Adrenal gland (tissue), 12 donors: Measurements from ENCODE around the gene LRRC8E. TPM values are rescaled to one million over a fixed set of nuclear protein-coding genes. Genes with fewer than 3 reads are reported as not detected.
A peak's percentile ranks its signal among the peaks of the same experiment; 100 is the strongest.

Experiments used
- DNase-seq, 7 donors: peaks; one replicate each; pipeline ENCODE4 v3.0.0-alpha.2; 2019 to 2020
- H3K27ac ChIP-seq, 5 donors: fragments of 200-600 bp; sonication (generic) in 4 of 5; 1 replicate in 3 of 5; 2 replicates in 2 of 5; pipeline versions ENCODE4 v1.5.1 to v1.8.0; 2016 to 2020; ENCODE audit warnings: mild to moderate bottlenecking in 1 of 5
- H3K27me3 ChIP-seq: fragments of 200-600 bp; 2 replicates; pipeline ENCODE4 v1.8.0; 2021
- H3K36me3 ChIP-seq, 2 donors: fragments of 200-600 bp; replicated peaks in 1 of 2; 1 replicate in 1 of 2; 2 replicates in 1 of 2; pipeline versions ENCODE4 v1.5.1 to v1.8.0; 2018 to 2022
- H3K4me1 ChIP-seq, 2 donors: fragments of 200-600 bp; replicated peaks in 1 of 2; 1 replicate in 1 of 2; 2 replicates in 1 of 2; pipeline versions ENCODE4 v1.5.1 to v1.8.0; 2018 to 2021
- H3K4me3 ChIP-seq, 4 donors: fragments of 200-600 bp; sonication (generic) in 3 of 4; one replicate each; pipeline ENCODE4 v1.5.1; 2016 to 2018
- H3K9me3 ChIP-seq, 3 donors: fragments of 200-600 bp; sonication (generic) in 1 of 3; replicated peaks in 1 of 3; 1 replicate in 2 of 3; 2 replicates in 1 of 3; pipeline versions ENCODE4 v1.5.1 to v1.8.0; 2016 to 2021
- CTCF ChIP-seq, 6 experiments: fragments of 450-650 bp in 4 of 6; fragments of 200-600 bp in 2 of 6; sonication (generic) in 1 of 6; IDR thresholded peaks; 1 replicate in 5 of 6; 2 replicates in 1 of 6; pipeline versions ENCODE4 v1.5.1 to v1.8.0; 2016 to 2021; ENCODE audit warnings: antibody characterized with exemption in 6 of 6, mild to moderate bottlenecking in 2 of 6, moderate library complexity in 1 of 6
- POLR2A ChIP-seq, 2 donors: fragments of 450-650 bp; IDR thresholded peaks; one replicate each; pipeline ENCODE4 v1.6.1; 2017; ENCODE audit warnings: antibody characterized with exemption in 2 of 2, mild to moderate bottlenecking in 2 of 2, moderate library complexity in 1 of 2
- WGBS, 4 donors: extraction: QIAGEN DNeasy Blood & Tissue Kit in 2 of 4; methylation state at CpG; one replicate each; pipeline versions ENCODE4 v1.1.5 to v1.1.7; 2013 to 2017; 5-methylcytosine and 5-hydroxymethylcytosine counted together
- intact Hi-C, 2 donors: fragments of 100-400 bp; cut with DNase I; formaldehyde crosslinking; loops; one replicate each; pipeline versions ENCODE4 v1.14.1 to v1.15.0; 2022 to 2023
- polyA plus RNA-seq, 3 donors: library from polyadenylated mRNA; stranded (reverse); fragments of 200-250 nt in 2 of 3; fragments of 350-450 nt in 1 of 3; fragmentation: Illumina TruSeq in 1 of 3; extraction: RNeasy Lipid Tissue Mini Kit (QIAGEN cat#74804) in 1 of 3; gene quantifications; one replicate each; pipeline ENCODE4 v1.2.3, GENCODE V29; 2013 to 2014
- total RNA-seq, 9 donors: library from RNA; depleted of rRNA in 4 of 9; stranded (reverse); fragments of >200 nt in 4 of 9; fragments of 120-200 nt in 1 of 9; fragmentation: NEBNext Ultra II Directional in 1 of 9; extraction: Animal tissue kit (Norgen Biotek cat#: 25700) in 1 of 9; gene quantifications; one replicate each; pipeline versions ENCODE4 v1.1.0 to v1.2.4, GENCODE V29; 2013 to 2023
- donor health status: healthy with polysubstance abuse.
- donor health status: Bipolar disorder and iron deficiency.
- donor health status: DM: yes; HTN: yes; CAD: no.
- donor health status: DM: no; HTN: no; CAD: no.
- donor health status: DM: no; HTN: no; CAD: no.
- donor health status: DM: yes; HTN: yes; CAD: no.

Gene LRRC8E
- total and polyA plus RNA-seq, 12 donors: 0.67 to 22.9 (median 11.2) TPM

- Histone ChIP-seq H3K27ac (peak overlapping the region in 1 of 5 donors; percentile 77), H3K9me3 (no peaks in the 10 kb centered on the region), H3K4me3 (peak overlapping the region in 1 of 4 donors; percentile 39), H3K4me1 (peaks cover 9 to 11% of the 10 kb centered on the region in 2 donors), H3K27me3 (no peaks in the 10 kb centered on the region), H3K36me3 (no peaks in the 10 kb centered on the region)
- no peak for TF ChIP-seq POLR2A (IDR thresholded peaks at IDR 0.05)
- TF ChIP-seq CTCF (IDR thresholded peaks at IDR 0.05): no peak
- WGBS, 4 donors: 2% methylated on average over 40 to 67 of the region's 67 CpGs; no CpG with 5 or more reads in 2 of the 4 donors
- intact Hi-C loops: loop anchor here in 1 of 2 donors (5.0 kb wide), 1 partner anchor 40 kb away; the partner anchor contains the start of gene MAP2K7
- peak; percentile 85 to 91 (median 89) for DNase-seq
These were observed 25.8 kb upstream of the LRRC8E start for GRCh38 chr19:7862413-7862951.

- DNase-seq: peak in 4 of 7 donors; percentile 48 to 68 (median 64)
- Histone ChIP-seq H3K9me3 (no peaks in the 10 kb centered on the region), H3K27me3 (no peaks in the 10 kb centered on the region), H3K4me3 (peak overlapping the region in 1 of 4 donors; percentile 39), H3K27ac (peak overlapping the region in 2 of 5 donors; percentile 34 to 77), H3K36me3 (no peaks in the 10 kb centered on the region), H3K4me1 (peaks cover 9 to 14% of the 10 kb centered on the region in 2 donors)
- no peak for TF ChIP-seq CTCF (IDR thresholded peaks at IDR 0.05)
- TF ChIP-seq POLR2A (IDR thresholded peaks at IDR 0.05): no peak
- intact Hi-C loops: loop anchor here in 1 of 2 donors (5.0 kb wide), 1 partner anchor 39 kb away; the partner anchor contains the start of gene MAP2K7
- WGBS, 4 donors: 58 to 77% (median 62%) methylated on average over 10 to 83 of the region's 83 CpGs
These were observed 24.9 kb upstream of the LRRC8E start for GRCh38 chr19:7863157-7863970.

GRCh38 chr19:7863971-7864689, 24.2 kb upstream of the LRRC8E start:
- Histone ChIP-seq H3K36me3 (no peaks in the 10 kb centered on the region), H3K9me3 (no peaks in the 10 kb centered on the region), H3K27ac (no peak overlapping the region), H3K27me3 (no peaks in the 10 kb centered on the region), H3K4me1 (peaks cover 16 to 21% of the 10 kb centered on the region in 2 donors), H3K4me3 (no peak overlapping the region)
- TF ChIP-seq POLR2A (IDR thresholded peaks at IDR 0.05): no peak
- TF ChIP-seq CTCF (IDR thresholded peaks at IDR 0.05): no peak
- intact Hi-C loops: loop anchor here in 1 of 2 donors (5.0 kb wide), 1 partner anchor 38 kb away; the partner anchor contains the start of gene MAP2K7
- no peak for DNase-seq
- WGBS, 4 donors: 77 to 85% (median 82%) methylated on average over 7 to 21 of the region's 21 CpGs

GRCh38 chr19:7864690-7865074, 23.6 kb upstream of the LRRC8E start:
- Histone ChIP-seq H3K4me3 (no peak overlapping the region), H3K4me1 (peaks cover 18 to 26% of the 10 kb centered on the region in 2 donors), H3K9me3 (no peaks in the 10 kb centered on the region), H3K36me3 (no peaks in the 10 kb centered on the region), H3K27me3 (no peaks in the 10 kb centered on the region), H3K27ac (no peak overlapping the region)
- no peak for DNase-seq
- 70 to 78% (median 74%) methylated on average over 9 to 18 of the region's 18 CpGs for WGBS, 4 donors
- no peak for TF ChIP-seq POLR2A (IDR thresholded peaks at IDR 0.05)
- TF ChIP-seq CTCF (IDR thresholded peaks at IDR 0.05): no peak
- intact Hi-C loops: loop anchor here in 1 of 2 donors (5.0 kb wide), 1 partner anchor 38 kb away; the partner anchor contains the start of gene MAP2K7
